HCT116 (cell line): ENCODE results near the gene ICA1. TPM values are rescaled to one million over a fixed set of nuclear protein-coding genes. Genes with fewer than 3 reads are reported as not detected.

Experiments
- ATAC-seq: fragments of 200-7000 bp; cut with Tn5 transposase; 2 replicates; pipeline ENCODE4 v1.9.1; 2020; ENCODE audit warnings: mild to moderate bottlenecking, moderate library complexity
- BruUV-seq: library from RNA; stranded (reverse); fragments of 400-500 nt; replicated peaks from 2 replicates; lab custom pipeline; 2021; lab: Mats Ljungman, UMichigan
- CTCF ChIA-PET: fragments of 300-600 bp; sonication (Branson Sonifier 250); formaldehyde crosslinking; loops from one replicate; lab custom pipeline; 2021; ENCODE audit warnings: antibody characterized with exemption; lab: Charles Lee
- POLR2A ChIA-PET: fragments of 300-600, 350-600 bp; sonication (Branson Sonifier 250); formaldehyde crosslinking; loops from one replicate; lab custom pipeline; 2021; ENCODE audit warnings: antibody characterized with exemption; lab: Charles Lee
- RAD21 ChIA-PET, 2 experiments: fragments of 300-600 bp; sonication (Branson Sonifier 250); formaldehyde crosslinking; loops; one replicate each; lab custom pipeline; 2023; ENCODE audit warnings: low total read pairs in 2 of 2; ENCODE audit not compliant: uncharacterized antibody in 2 of 2, unreplicated experiment in 2 of 2, low non-redundant PET in 1 of 2; lab: Charles Lee
- DNase-seq: peaks from one replicate; pipeline ENCODE4 v3.0.0-alpha.2; 2010; ENCODE audit warnings: low read depth, low spot score
- H2AFZ ChIP-seq: fragments of 200-600 bp; shearing (Covaris generic), sonication (generic); 2 replicates; pipeline ENCODE4 v1.6.1; 2017; ENCODE audit warnings: low read depth, mixed run types, mixed read lengths, antibody characterized with exemption, low read length; ENCODE audit not compliant: poor library complexity, severe bottlenecking
- H3K27ac ChIP-seq: 2 replicates; pipeline ENCODE4 v1.5.1; 2012; ENCODE audit warnings: low read depth, low read length
- H3K27me3 ChIP-seq: fragments of 200-600 bp; sonication (generic); 2 replicates; pipeline ENCODE4 v1.6.1; 2016; ENCODE audit warnings: mixed run types, low read length, mixed read lengths; ENCODE audit not compliant: insufficient read depth
- H3K36me3 ChIP-seq, 2 experiments: fragments of 200-500 bp in 1 of 2; fragments of 200-600 bp in 1 of 2; sonication (Bioruptor generic) in 1 of 2; sonication (generic) in 1 of 2; 2 replicates each; pipeline versions ENCODE4 v1.5.1 to v1.6.1; 2014 to 2016; ENCODE audit warnings: low read length in 2 of 2, inconsistent platforms in 1 of 2, mixed read lengths in 1 of 2, mixed run types in 1 of 2; ENCODE audit not compliant: insufficient read depth in 2 of 2, control insufficient read depth in 1 of 2
- H3K4me1 ChIP-seq, 2 experiments: fragments of 200-600 bp in 1 of 2; sonication (generic) in 1 of 2; 2 replicates each; pipeline versions ENCODE4 v1.5.1 to v1.6.1; 2012 to 2017; ENCODE audit warnings: low read length in 2 of 2, inconsistent platforms in 1 of 2, mild to moderate bottlenecking in 1 of 2, mixed read lengths in 1 of 2, mixed run types in 1 of 2, moderate library complexity in 1 of 2; ENCODE audit not compliant: insufficient read depth in 2 of 2, control insufficient read depth in 1 of 2
- H3K4me2 ChIP-seq: fragments of 200-600 bp; sonication (generic); 2 replicates; pipeline ENCODE4 v1.6.1; 2017; ENCODE audit warnings: mixed run types, low read length, mixed read lengths
- H3K4me3 ChIP-seq, 2 experiments: fragments of 200-600 bp in 1 of 2; sonication (generic) in 1 of 2; replicated peaks in 1 of 2; 2 replicates each; pipeline ENCODE4 v1.5.1; 2011 to 2016; ENCODE audit warnings: low read length in 2 of 2, control low read depth in 1 of 2, low read depth in 1 of 2, mild to moderate bottlenecking in 1 of 2, mixed read lengths in 1 of 2, mixed run types in 1 of 2
- H3K79me2 ChIP-seq: fragments of 200-600 bp; sonication (generic); 2 replicates; pipeline ENCODE4 v1.6.1; 2017; ENCODE audit warnings: mild to moderate bottlenecking, mixed run types, low read length, moderate library complexity, mixed read lengths; ENCODE audit not compliant: insufficient read depth
- H3K9ac ChIP-seq: fragments of 200-600 bp; sonication (generic); 2 replicates; pipeline ENCODE4 v1.6.1; 2016; ENCODE audit warnings: low read length, mixed read lengths
- H3K9me2 ChIP-seq: fragments of 200-600 bp; sonication (generic), shearing (Covaris generic); 2 replicates; pipeline ENCODE4 v1.6.1; 2017; ENCODE audit warnings: mixed run types, mild to moderate bottlenecking, moderate library complexity; ENCODE audit not compliant: insufficient read depth
- H3K9me3 ChIP-seq, 2 experiments: fragments of 200-500 bp in 1 of 2; fragments of 200-600 bp in 1 of 2; sonication (Bioruptor generic) in 1 of 2; sonication (generic) in 1 of 2; 2 replicates each; pipeline ENCODE4 v1.6.1; 2014 to 2017; ENCODE audit warnings: low read length in 2 of 2, mixed read lengths in 2 of 2, inconsistent platforms in 1 of 2, low read depth in 1 of 2, mild to moderate bottlenecking in 1 of 2, mixed run types in 1 of 2, moderate library complexity in 1 of 2; ENCODE audit not compliant: control insufficient read depth in 1 of 2, insufficient read depth in 1 of 2
- H4K20me1 ChIP-seq: fragments of 200-600 bp; sonication (generic), shearing (Covaris generic); 2 replicates; pipeline ENCODE4 v1.6.1; 2017; ENCODE audit warnings: mixed run types, mild to moderate bottlenecking, moderate library complexity; ENCODE audit not compliant: insufficient read depth
- EZH2 ChIP-seq: fragments of 200-600 bp; sonication (generic); IDR thresholded peaks from 2 replicates; pipeline ENCODE4 v1.6.1; 2017; ENCODE audit warnings: antibody characterized with exemption, mixed run types
- MAX ChIP-seq: IDR thresholded peaks from 2 replicates; pipeline ENCODE4 v1.6.1; 2012
- REST ChIP-seq: IDR thresholded peaks from 2 replicates; pipeline ENCODE4 v1.6.1; 2012; ENCODE audit warnings: low read depth
- ZFX ChIP-seq: fragments of 450-650 bp; IDR thresholded peaks from 2 replicates; pipeline ENCODE4 v1.6.1; 2017
- intact Hi-C: fragments of 100-400 bp; cut with micrococcal nuclease; formaldehyde crosslinking; loops from 2 replicates; pipeline ENCODE4 v1.10.0; 2022
- total RNA-seq: library from RNA; stranded (reverse); gene quantifications from one replicate; pipeline ENCODE4 v1.2.1, GENCODE V29; 2021; ENCODE audit not compliant: unreplicated experiment

ICA1 gene
- total RNA-seq, 1 experiment from 2014 or later: 16.4 TPM

GRCh38 chr7:8094164-8095140 lies 167.5 kb downstream of the ICA1 start:
- H3K27me3 ChIP-seq: no peaks in the 10 kb centered on the region
- no peaks in the 10 kb centered on the region for H3K9me2 ChIP-seq
- intact Hi-C loops: no loop called here
- no peaks in the 10 kb centered on the region for H3K79me2 ChIP-seq
- no peak overlapping the region for H3K4me2 ChIP-seq
- no peaks in the 10 kb centered on the region for H3K9me3 ChIP-seq
- no peak overlapping the region for H3K9ac ChIP-seq
- RAD21 ChIA-PET: no interaction called here
- H3K36me3 ChIP-seq: no peaks in the 10 kb centered on the region
- no peak overlapping the region for H3K27ac ChIP-seq
- BruUV-seq: no TSS peak
- H3K4me3 ChIP-seq: no peak overlapping the region
- H4K20me1 ChIP-seq: no peaks in the 10 kb centered on the region
- no peak for DNase-seq
- POLR2A ChIA-PET: no interaction called here
- CTCF ChIA-PET: no interaction called here
- ATAC-seq: no peak
- no peak overlapping the region for H2AFZ ChIP-seq
- TF ChIP-seq ZFX: no peak
- no peak for TF ChIP-seq REST
- TF ChIP-seq EZH2: no peak
- no peak for TF ChIP-seq MAX
- no peaks in the 10 kb centered on the region for H3K4me1 ChIP-seq
